AG10803 (cell line): Measurements from ENCODE around the gene EDIL3.

ENCODE experiments used
- DNase-seq: peaks from one replicate; pipeline ENCODE4 v3.0.0; 2010; ENCODE audit warnings: low read depth
- H3K4me3 ChIP-seq: 2 replicates; pipeline ENCODE4 v1.5.1; 2011; ENCODE audit warnings: mild to moderate bottlenecking, low read length, control low read depth
- CTCF ChIP-seq: conservative IDR thresholded peaks from 2 replicates; pipeline ENCODE4 v1.5.1; 2011; ENCODE audit warnings: mild to moderate bottlenecking, low read length, control low read depth, inconsistent platforms

The EDIL3 gene

DNA sequence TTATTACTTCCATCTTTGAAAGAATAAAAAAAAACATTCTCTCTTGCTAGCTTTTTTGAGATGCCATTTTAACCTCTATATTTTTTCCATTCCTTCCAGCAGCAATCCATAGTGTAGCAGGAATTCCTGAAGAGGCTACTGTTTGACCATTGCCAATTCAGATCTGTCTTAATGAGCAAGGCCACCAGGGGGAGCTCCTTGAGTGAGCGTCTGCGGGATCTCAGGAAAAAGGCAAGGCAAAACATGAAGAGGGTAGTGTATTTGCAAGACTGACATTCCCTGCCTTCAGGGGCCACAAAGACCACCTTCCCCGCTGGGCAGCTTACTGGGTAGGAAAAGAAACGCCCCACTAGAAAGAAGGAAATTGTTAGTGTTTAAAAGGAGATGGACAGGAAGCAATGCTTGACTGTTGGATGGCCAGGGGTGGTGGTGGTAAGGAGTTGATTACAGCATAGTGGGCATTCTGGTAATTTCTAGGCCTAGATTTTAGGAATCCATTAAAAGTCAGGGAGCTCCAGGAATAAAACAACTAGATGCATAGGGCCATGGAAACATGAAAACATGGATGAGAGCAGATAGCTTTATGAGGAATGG lies 457.4 kb downstream of the EDIL3 start:
- H3K4me3 ChIP-seq: no peak overlapping the region
- TF ChIP-seq CTCF: peak; percentile 78
- DNase-seq: peak; percentile 58

GRCh38 chr5:83925955-83926337 lies 458.7 kb downstream of the EDIL3 start:
- H3K4me3 ChIP-seq: no peak overlapping the region
- no peak for TF ChIP-seq CTCF
- no peak for DNase-seq

GRCh38 chr5:83925321-83925954 lies 459.2 kb downstream of the EDIL3 start:
- peak; percentile 93 for DNase-seq
- no peak for TF ChIP-seq CTCF
- H3K4me3 ChIP-seq: no peak overlapping the region

GRCh38 chr5:83924891-83925290 lies 459.8 kb downstream of the EDIL3 start:
- no peak for TF ChIP-seq CTCF
- DNase-seq: peak; percentile 53
- H3K4me3 ChIP-seq: no peak overlapping the region

- no peak for TF ChIP-seq CTCF
- H3K4me3 ChIP-seq: no peak overlapping the region
- peak; percentile 91 for DNase-seq
Measured at GRCh38 chr5:83924171-83924570, 460.5 kb downstream of the EDIL3 start.

DNA sequence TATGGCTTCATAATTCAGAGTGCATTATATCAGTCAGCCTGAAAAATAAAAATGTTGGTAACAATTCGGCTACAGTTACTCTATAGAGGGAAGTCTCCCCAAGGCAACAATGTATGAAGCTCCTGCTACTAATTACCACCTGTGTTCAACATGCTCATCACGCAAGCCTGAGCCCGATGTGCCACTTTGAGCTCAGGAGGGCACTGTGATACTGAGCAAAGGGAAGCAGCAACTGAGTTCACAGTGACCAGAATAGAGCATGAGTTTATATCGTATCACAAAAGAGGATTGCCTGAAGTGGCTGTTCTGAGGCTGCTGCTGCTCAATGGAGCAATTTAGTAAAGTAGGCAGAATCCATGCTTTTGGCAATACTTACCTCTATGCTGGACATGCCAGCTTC lies 462.0 kb downstream of the EDIL3 start:
- no peak for DNase-seq
- no peak for TF ChIP-seq CTCF
- H3K4me3 ChIP-seq: no peak overlapping the region

DNA sequence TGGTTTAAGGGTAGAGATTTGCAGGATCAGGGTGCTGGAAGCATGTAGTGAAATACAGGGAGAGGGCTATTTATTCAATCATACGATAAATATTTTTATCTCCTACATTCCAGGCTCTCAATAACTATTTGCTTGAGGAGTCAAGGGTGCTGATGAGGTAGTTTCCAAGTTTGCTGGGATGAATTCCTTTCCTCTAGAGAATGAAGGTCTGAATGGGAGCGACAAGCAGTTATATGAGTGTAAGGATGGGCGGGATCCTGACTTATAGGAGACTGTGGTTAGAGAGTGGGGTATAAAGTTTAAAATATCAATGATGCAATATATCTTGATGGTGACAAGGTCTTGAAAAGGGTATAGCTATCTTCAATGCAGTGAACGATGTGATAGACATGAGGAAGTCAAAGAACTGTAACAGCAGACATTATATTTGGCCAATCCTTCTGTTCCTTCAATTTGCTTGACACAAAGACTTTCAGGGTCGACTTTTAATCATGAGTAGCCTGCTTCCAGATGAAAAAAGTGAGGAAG lies 462.9 kb downstream of the EDIL3 start:
- H3K4me3 ChIP-seq: no peak overlapping the region
- DNase-seq: no peak
- TF ChIP-seq CTCF: no peak
